ENCODE results near the gene RNF213.
"Not testable (repeated sequence)": the region's sequence is repeated elsewhere in the genome, so short reads cannot be mapped to it uniquely, and the experiment has no call there.

The RNF213 gene

DNA sequence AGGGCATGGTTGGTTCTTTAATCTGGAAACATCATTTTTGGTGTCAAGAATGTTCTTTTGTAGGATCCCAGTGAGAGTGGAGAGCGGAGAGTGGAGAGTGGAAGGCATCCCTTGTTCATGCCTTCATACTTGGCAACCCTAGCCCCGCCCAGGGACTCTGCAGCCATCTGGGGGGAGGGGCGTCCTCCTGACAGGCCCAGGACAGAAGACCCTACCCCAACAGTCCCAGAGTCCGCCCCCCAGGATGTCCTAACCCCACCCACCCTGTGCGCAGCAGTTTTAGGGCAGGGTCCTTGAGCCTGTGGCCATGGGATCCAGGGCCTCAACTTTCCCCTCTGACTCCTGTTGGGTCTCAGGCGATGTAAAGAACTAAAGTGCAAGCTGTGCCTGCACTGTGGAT is 36.0 kb upstream of the RNF213 start:
- no peak for DNase-seq (ENCODE audit: low spot score)

DNA sequence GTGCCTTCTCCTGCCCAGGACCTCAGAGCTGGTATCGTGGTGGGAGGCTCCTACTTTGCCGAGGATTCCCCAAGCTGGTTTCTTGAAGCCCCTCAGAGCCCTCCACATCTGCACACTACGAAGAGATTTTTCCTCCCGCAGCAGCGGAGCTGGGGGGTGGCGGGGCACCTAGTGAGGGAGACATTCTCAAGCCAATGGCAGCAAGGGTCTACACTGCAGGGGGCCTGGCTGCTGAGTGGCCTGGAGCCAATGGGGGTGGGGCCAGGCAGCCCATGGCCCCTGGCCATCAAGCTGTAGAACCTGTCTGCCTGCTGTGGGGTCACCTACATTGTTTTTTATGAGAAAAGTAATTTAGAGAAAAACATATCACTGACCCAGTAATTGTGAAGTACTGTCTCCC is 35.4 kb upstream of the RNF213 start:
- no peak for DNase-seq (ENCODE audit: low spot score)

DNA sequence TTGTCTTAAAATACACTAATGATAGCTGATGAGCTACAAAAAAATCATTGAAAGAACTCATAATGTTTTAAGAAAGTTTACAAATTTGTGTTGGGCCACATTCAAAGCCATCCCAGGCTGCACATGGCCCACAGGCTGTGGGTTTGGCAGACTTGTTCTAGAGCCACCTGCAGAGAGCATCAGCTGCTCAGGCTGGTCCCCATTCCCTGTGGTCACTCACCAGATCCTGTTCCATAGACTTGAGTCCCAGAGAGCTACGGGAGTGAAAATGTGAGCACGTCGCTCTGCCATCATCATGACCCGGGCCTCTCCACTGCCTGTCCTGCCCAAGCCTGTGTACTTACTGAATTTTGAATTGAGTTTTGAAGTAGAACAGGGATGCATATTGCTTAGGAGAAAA is 33.5 kb upstream of the RNF213 start:
- no peak for DNase-seq (ENCODE audit: low spot score)

DNA sequence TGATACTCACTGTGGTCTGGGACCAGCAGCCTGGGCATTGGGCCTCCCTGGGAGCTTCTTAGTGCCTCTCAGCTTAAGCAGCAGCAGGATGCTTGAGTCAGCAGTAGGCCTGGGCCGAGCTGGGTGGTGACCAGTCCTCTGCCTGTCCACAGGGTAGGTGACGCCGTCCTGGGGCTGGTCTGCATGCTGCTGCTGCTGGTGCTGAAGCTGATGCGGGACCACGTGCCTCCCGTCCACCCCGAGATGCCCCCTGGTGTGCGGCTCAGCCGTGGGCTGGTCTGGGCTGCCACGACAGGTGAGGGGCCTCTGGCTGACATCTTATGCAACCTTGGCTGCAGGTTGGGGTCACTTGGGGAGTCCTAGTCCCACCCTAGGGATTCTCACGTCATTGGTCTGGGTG is 33.0 kb upstream of the RNF213 start:
- DNase-seq (ENCODE audit: low spot score), result no peak

DNA sequence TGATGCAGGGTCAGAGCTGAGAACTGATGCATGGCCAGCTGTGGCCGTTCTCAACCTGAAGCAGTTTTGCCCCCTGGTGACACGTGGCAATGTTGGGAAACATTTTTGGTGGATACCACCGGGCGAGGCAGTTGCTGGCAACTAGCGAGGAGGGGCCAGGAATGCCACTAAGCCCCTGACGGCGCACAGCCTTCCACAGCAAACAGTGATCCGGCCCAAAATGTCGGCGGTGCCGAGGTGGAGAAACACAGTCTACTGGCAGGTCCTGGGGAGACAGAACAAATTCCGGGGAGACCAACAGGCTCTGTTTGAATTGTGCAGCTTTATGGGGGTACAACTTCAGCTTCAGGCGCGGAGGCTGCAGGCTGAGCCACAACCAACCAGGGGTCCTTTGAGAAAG is 32.2 kb upstream of the RNF213 start:
- DNase-seq (ENCODE audit: low spot score), result no peak

DNA sequence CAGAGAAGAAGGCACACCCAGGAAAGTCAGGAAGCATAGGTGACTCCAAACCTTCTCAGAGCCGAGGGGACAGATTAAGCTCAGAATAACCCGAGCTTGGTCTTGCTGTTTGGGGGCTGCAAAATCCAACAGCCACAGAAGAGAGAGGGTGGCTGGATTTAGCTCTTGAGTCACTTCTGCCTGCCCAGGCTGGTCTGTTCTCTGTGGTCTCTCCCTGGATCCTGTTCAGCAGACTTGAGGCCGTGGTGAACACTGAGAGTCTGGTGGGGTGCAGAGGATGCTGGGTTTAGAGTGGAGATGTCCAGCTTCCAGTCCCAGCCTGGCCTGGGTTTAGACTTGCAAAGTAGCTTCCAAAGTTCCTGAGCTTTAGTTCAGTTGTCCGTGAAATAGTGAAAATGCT is 31.6 kb upstream of the RNF213 start:
- DNase-seq (ENCODE audit: low spot score), result no peak

DNA sequence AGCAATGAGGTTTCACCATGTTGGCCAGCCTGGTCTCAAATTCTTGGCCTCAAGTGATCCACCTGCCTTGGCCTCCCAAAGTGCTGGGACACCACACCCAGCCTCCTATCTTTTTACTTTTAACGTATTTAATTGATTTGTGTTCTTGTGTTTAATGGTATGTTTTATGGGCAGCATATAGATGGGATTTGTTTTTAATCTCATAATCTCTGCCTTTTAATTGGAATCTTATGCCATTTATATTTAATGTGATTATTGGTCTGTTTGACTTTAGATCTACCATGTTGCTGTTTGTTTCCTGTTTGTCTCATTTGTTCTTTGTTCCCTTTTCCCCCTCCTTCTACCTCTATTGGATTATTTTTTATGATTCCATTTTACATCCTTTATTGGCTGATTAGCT is 28.2 kb upstream of the RNF213 start:
- no peak for DNase-seq (ENCODE audit: low spot score)

DNA sequence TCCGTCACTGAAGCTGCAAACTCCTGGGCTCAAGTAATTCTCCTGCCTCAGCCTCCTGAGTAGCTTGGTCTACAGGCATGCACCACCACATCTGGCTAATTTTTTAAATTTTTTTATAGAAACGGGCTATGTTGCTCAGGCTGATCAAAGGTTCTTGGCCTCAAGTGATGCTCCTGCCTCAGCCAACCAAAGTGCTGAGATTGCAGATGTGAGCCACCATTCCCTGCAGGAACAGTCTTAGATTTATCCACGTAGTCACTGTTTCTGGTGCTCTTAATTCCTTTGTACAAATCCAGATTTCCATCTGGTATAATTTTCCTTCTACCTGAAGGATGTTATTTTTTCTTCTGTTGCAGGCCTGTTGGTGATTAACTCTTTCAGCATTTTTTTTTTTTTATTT is 27.4 kb upstream of the RNF213 start:
- DNase-seq (ENCODE audit: low spot score), result no peak

DNA sequence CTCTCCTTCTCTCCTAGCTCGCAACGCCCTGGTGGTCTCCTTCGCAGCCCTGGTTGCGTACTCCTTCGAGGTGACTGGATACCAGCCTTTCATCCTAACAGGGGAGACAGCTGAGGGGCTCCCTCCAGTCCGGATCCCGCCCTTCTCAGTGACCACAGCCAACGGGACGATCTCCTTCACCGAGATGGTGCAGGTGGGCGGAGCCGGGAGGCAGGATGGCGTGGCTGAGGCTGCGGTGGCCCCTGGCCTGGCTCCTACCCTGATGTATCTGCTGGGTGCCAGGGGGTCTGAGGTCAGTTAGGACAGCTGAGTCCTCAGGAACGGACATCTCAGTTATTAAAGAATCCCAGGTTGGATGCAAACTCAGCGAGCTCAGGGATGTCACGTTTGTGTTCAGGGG is 23.7 kb upstream of the RNF213 start:
- DNase-seq (ENCODE audit: low spot score), result no peak

DNA sequence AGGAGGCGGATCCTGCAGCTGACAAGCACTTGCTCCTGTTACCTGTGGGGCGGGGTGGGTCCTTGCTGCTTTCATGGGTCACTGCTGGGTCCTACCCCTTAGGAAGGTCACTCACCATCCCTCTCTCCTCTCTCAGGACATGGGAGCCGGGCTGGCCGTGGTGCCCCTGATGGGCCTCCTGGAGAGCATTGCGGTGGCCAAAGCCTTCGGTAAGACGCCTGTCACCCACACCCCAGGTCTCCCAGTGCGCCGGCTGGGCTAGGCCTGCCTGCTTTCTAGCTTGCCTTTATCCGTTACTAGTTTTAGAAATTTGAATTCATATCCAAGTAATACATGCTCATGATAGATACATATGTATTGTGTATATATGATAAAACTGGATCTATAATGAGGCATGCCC is 23.3 kb upstream of the RNF213 start:
- DNase-seq (ENCODE audit: low spot score), result no peak

DNA sequence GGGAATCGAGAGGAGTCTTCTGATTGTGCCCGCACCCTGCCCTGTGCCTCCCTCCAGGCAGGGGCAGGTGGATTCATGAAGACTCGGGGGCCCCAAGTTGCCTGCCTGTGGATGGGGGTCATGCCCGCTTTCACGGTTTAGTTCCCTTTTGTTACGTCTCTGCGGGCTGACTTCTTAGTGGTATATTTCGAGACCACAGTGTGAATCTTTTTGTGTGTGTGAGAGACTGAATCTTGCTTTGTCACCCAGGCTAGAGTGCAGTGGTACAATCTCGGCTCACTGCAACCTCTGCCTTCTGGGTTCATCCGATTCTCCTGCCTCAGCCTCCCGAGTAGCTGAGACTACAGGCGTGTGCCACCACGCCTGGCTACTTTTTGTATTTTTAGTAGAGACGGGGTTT is 18.1 kb upstream of the RNF213 start:
- no peak for DNase-seq (ENCODE audit: low spot score)

DNA sequence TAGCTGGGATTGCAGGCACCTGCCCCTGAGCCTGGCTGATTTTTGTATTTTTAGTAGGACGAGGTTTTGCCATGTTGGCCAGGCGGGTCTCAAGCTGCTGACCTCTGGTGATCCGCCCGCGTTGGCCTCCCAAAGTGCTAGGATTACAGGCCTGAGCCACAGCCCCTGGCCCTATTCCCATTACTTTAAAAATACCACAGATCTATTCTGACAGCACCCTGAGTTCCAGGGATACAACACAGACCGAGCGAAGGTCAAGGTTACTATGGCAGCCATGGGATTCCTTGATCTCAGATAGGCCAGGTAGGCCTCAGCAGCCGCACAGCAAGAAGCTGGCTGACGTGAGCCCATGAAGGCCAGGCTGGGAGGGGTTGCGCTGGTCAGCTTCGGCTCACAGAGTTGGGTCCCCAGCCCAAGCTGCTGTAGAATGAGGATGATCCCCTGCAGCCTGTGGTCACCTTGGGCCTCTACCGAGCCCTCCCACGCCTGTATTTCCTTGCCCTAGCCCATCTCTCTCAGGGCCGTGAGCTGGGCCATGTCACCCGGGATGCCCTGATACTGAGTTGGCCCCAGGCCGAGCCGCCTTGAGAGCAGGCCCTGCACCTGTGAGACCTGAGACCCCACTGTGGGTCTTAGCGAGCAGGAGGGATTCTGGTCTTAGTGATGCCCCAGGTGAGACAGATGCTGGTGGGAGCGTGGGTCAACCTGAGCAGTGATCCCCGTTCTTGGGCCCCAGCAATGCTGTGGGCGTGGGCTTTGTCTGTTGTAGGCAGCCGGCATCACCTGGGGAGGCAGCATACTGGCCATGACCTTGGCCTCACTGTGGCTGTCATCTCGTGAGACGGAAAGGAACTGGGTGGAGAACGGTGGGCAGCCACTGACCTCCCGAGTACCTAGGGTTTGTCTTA is 16.9 kb upstream of the RNF213 start:
- DNase-seq (ENCODE audit: low spot score), result no peak

DNA sequence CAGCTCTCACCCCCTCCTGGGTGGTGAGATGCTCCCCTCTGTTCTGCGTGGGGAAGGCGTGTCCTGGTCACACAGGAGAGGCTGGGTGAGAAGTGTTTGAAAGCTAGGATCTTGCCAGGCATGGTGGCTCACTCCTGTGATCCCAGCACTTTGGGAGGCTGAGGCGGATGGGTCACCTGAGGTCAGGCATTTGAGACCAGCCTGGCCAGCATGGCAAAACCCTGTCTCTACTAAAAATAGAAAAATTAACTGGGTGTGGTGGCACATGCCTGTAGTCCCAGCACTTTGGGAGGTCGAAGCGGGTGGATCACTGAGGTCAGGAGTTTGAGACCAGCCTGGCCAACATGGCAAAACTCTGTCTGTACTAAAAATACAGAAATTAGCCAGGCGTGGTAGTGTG is 16.2 kb upstream of the RNF213 start:
- not testable (repeated sequence) for DNase-seq (ENCODE audit: low spot score)

DNA sequence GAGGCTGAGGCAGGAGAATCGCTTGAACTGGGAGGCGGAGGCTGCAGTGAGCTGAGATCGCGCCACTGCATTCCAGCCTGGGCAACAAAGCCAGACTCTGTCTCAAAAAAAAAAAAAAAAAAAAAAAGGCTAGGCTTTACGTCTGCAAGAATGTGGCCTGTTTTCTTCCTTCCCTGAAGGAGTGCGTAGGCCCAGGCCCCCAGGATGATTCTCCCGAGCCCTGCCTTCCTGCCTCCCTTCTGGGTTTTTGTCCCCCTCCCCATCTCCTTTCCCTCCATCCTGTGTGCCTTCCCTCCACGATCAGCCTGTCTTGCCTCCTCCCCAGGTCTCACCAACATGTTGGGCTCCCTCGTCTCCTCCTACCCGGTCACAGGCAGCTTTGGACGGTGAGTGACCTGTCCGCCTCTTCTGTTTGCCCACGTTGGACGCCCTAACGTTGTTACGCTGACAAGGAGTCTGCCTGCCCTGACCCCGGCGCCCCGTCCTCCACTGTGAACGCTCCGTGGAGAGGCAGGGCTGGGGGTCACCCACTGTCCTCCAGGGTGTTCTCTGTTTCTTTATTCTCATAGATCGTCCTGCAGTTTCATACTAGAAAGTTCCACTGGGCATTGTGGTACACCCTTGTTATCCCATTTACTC is 15.7 kb upstream of the RNF213 start:
- DNase-seq (ENCODE audit: low spot score), result no peak

DNA sequence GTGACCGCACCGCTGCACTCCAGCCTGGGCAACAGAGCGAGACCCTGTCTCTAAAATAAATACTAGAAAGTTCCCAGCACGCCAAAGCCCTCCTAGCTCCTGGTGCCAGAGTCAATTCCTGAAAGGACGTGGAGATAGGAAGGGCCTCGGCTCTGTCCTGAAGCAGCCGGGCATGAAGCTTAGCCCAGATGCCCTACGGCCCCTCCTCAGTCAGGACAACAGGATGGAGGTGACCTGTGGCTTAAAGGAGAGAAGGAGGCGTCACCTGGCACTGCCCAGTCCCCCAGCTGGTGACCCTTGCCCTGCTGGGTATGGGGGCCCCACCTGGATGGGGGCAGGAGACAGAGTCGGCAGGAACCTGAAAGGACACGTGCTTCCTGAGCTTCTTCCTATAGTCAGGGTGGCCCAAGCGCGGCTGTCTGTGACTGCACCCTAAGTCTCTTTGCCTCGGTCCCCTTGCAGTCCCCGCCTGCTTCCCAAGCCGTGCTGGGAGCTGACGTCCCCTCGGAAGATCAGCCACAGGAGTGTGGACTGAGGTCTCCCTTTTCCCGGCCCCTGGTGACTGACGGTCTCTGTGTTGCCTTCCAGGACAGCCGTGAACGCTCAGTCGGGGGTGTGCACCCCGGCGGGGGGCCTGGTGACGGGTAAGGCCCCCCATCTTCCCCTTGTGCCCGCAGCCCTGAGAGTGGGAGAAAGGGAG is 14.9 kb upstream of the RNF213 start:
- no peak for DNase-seq (ENCODE audit: low spot score)

DNA sequence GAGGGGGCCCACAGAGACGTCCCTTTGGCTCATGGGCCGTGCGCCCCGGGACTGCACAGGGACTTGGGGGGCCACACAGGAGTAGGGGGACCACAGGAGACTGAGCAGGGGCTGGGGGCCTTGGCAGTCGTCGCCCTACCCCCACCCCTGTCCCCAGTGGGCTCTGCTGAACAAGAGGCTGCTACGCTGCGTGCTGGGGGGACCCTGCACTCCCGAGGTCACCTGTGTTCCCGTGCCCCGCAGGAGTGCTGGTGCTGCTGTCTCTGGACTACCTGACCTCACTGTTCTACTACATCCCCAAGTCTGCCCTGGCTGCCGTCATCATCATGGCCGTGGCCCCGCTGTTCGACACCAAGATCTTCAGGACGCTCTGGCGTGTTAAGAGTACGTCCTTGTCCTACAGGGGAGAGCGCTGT is 14.4 kb upstream of the RNF213 start:
- DNase-seq (ENCODE audit: low spot score), result no peak

DNA sequence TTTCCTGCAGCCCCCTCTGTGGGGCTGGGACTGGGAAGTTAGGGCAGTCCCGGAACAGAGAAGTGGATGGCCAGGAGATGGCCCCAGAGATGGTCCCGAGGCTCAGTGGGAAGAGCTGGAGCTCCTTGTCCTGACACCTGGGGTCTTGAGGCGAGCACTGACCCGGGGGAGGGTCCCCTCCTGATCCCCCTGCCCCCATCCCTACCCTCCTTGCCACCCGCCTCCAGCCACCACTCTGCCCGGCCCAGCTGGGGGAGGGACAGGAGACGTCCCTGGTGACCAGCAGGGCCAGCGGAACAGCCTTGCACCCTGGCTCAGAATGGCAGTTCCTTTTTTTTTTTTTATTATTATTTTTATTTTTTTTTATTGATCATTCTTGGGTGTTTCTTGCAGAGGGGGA is 13.9 kb upstream of the RNF213 start:
- no peak for DNase-seq (ENCODE audit: low spot score)

DNA sequence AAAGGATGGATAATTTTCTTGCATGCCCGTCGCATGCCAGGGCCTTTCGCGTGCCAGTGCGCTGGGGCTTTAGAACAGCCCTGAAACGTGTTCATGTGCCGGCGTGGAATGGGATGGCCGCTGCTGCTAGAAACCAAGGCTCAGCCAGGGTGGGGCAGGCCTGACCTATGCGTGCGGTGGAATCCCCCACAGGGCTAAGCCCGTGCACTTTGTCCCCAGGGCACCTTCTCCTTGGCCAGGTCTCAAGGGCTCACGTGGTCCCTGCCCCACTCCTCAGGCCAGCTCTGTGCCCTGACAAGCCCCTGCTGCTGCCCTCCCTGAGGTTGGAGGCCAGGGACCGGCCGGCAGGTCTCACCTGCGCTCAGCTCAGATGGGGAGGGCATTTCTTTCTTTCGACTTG is 13.1 kb upstream of the RNF213 start:
- no peak for DNase-seq (ENCODE audit: low spot score)

DNA sequence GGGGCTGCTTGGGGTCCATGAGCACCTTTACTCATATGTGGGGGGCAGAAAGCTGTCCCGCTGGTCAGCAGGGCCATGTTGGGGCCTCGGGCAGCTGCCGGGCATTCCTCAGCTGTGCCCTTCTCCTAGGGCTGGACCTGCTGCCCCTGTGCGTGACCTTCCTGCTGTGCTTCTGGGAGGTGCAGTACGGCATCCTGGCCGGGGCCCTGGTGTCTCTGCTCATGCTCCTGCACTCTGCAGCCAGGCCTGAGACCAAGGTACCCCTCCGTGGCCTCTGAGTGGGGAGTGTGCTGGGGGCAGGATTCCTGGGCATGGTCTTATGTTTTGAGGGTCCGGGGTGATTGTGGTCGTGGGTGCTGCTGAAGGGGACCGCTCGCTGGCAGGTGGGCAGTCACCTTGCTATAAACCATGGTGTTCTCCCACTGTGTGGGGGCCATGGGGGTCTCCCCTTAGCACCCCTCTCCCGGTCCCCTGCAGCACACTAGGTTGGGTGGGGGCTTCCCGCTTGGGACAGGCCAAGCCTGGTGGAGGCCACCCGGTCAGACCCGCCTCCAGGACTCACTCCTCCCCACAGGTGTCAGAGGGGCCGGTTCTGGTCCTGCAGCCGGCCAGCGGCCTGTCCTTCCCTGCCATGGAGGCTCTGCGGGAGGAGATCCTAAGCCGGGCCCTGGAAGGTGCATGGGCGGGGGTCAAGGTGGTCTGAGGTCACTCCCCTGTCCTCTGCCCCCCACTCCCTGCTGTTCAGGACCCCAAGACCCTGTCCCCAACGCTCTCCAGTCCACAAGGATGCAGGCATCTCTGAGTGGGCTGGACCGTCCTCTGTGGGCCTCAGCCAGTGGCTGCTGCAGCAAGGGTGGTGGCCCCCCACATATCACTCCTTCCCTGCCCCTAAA is 12.4 kb upstream of the RNF213 start:
- no peak for DNase-seq (ENCODE audit: low spot score)

DNA sequence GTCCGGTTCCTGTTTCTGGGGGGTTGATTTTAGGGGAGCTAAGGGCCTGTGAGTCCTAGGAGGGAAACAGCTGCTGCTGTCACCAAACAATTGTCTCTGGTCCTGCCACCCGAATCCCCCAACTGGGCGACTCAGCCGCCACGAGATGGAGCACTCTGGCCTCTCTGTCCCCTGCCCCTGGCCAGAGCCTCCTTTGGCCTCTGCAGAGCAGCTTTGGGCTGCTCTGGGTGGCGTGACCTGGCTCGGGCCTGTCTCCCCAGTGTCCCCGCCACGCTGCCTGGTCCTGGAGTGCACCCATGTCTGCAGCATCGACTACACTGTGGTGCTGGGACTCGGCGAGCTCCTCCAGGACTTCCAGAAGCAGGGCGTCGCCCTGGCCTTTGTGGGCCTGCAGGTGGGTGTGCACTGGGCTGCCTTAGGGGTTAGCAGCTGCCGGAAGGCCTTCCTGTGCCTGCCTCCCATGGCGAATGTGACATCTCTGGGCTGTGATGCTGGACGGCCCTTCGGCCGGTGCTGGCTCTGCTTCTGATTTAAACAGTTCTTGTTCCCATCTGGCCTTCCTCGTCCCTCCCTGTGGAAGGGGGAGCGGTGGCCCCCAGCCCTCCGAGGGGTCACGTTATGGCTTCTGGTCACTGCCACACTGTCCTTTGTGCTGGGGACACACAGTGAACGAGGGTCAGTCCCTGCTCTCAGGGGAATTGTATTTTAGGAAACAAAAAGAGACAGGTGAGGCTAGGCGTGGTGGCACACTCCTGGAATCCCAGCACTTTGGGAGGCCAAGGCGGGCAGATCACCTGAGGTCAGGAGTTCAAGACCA is 11.6 kb upstream of the RNF213 start:
- no peak for DNase-seq (ENCODE audit: low spot score)

DNA sequence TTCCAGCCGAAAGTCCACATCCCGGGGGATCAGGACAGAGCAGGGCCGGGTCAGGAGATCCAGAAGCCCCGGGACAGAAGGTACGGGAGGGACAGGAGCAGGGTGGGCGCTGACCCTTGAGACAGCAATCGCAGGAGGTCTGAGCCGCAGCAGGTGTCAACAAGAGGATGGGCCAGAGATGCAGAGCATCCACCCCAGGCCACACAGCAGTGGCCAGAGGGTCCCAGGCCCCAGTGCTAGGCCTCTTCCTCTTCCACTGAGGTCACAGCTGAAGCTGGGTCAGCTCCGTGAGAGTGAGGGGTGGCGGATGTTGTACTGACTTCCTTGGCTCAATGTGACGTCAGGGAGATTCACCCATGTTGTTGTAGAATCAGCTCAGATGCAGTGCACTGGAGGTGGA is 8.7 kb upstream of the RNF213 start:
- DNase-seq (ENCODE audit: low spot score), result no peak
